ENCODE results near the gene PPP2R2D.

DNA sequence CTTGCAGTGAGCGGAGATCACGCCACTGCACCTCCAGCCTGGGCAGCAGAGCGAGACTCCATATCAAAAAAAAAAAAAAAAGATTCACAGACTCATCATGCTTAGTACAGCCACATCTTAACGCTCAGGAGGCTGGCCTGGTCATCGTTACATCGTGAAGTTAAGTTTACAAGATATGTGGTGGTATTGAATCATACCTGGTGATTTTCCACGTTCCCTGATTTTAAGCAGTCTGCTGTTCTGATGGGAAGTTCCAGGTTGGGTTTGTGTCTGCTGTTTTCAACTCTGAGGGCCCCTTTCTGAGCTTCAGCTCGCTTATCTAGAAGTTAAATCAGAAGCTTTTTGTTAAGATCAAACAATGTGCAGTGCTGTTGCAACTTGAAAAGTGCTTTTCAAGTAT is 6.9 kb downstream of the PPP2R2D start:
- TF ChIP-seq, protein P1, sequence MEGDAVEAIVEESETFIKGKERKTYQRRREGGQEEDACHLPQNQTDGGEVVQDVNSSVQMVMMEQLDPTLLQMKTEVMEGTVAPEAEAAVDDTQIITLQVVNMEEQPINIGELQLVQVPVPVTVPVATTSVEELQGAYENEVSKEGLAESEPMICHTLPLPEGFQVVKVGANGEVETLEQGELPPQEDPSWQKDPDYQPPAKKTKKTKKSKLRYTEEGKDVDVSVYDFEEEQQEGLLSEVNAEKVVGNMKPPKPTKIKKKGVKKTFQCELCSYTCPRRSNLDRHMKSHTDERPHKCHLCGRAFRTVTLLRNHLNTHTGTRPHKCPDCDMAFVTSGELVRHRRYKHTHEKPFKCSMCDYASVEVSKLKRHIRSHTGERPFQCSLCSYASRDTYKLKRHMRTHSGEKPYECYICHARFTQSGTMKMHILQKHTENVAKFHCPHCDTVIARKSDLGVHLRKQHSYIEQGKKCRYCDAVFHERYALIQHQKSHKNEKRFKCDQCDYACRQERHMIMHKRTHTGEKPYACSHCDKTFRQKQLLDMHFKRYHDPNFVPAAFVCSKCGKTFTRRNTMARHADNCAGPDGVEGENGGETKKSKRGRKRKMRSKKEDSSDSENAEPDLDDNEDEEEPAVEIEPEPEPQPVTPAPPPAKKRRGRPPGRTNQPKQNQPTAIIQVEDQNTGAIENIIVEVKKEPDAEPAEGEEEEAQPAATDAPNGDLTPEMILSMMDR (IDR thresholded peaks at IDR 0.05), result no peak
- TF ChIP-seq POLR2A (IDR thresholded peaks at IDR 0.05), result no peak
- TF ChIP-seq EP300 (IDR thresholded peaks at IDR 0.05), result no peak
